Measurements from ENCODE around the gene RUNX2.

RUNX2 gene

DNA sequence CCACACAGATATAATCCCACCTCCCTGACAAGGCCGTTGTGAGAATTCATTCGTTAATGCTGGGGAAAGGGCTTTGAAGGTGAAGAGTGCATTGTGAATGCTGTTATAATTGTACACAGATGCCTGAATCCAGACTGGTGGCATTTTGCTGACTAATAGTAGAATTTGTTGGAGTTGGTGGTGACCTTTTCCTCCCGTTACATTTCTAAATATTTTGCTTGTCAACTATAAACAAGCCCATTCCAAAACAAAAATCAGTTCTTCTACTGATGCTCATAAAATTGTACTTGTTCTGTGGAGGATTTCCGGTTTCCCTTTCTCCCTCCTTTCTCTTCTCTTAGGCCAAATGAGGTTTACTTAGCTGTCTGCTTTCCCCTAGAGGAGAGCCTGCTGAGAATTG, 302.7 kb downstream of the RUNX2 start:
- Histone ChIP-seq H3K4me3 (ENCODE audit: low read length) (no peak overlapping the region), H3K4me1 (ENCODE audit: insufficient read depth, low read length) (no peaks in the 10 kb centered on the region), H3K36me3 (ENCODE audit: insufficient read depth, low read length) (no peaks in the 10 kb centered on the region), H3K9me3 (ENCODE audit: insufficient read depth, low read depth, low read length) (no peaks in the 10 kb centered on the region), H3K27me3 (ENCODE audit: insufficient read depth, low read length) (no peaks in the 10 kb centered on the region), H3K9ac (ENCODE audit: low read depth, low read length) (no peak overlapping the region), H3K27ac (ENCODE audit: low read depth, low read length) (no peak overlapping the region)
- WGBS, result 90% methylated on average over 3 of the region's 4 CpGs

DNA sequence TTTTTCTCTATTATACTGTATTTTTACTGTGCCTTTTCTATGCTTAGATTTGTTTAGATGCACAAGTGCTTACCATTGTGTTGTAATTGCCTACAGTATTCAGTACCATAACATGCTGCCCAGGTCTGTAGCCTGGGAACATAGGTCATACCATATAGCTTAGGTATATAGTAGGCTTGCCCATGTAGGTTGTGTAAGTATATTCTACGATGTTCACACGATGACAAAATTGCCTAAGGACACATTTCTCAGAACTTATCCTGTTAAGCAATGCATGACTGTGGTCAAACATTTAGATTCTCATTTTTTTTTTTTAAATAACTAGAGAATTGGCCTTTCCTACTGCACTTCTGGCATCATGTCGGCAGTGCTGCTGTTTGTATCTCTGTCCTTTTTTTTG, 303.3 kb downstream of the RUNX2 start:
- H3K9me3 ChIP-seq (ENCODE audit: insufficient read depth, low read depth, low read length), result no peaks in the 10 kb centered on the region
- H3K27ac ChIP-seq (ENCODE audit: low read depth, low read length), result no peak overlapping the region
- no peak overlapping the region for H3K4me3 ChIP-seq (ENCODE audit: low read length)
- H3K27me3 ChIP-seq (ENCODE audit: insufficient read depth, low read length), result no peaks in the 10 kb centered on the region
- no peak overlapping the region for H3K9ac ChIP-seq (ENCODE audit: low read depth, low read length)
- WGBS, result 95% methylated on average over 3 of the region's 3 CpGs
- H3K4me1 ChIP-seq (ENCODE audit: insufficient read depth, low read length), result no peaks in the 10 kb centered on the region
- no peaks in the 10 kb centered on the region for H3K36me3 ChIP-seq (ENCODE audit: insufficient read depth, low read length)

- Histone ChIP-seq H3K27ac (ENCODE audit: low read depth, low read length) (no peak overlapping the region), H3K9ac (ENCODE audit: low read depth, low read length) (no peak overlapping the region), H3K4me3 (ENCODE audit: low read length) (no peak overlapping the region), H3K27me3 (ENCODE audit: insufficient read depth, low read length) (no peaks in the 10 kb centered on the region), H3K4me1 (ENCODE audit: insufficient read depth, low read length) (no peaks in the 10 kb centered on the region), H3K9me3 (ENCODE audit: insufficient read depth, low read depth, low read length) (no peaks in the 10 kb centered on the region), H3K36me3 (ENCODE audit: insufficient read depth, low read length) (no peaks in the 10 kb centered on the region)
- WGBS, result 93% methylated on average over 6 of the region's 6 CpGs
Observed at GRCh38 chr6:45633272-45633908, 305.3 kb downstream of the RUNX2 start.

DNA sequence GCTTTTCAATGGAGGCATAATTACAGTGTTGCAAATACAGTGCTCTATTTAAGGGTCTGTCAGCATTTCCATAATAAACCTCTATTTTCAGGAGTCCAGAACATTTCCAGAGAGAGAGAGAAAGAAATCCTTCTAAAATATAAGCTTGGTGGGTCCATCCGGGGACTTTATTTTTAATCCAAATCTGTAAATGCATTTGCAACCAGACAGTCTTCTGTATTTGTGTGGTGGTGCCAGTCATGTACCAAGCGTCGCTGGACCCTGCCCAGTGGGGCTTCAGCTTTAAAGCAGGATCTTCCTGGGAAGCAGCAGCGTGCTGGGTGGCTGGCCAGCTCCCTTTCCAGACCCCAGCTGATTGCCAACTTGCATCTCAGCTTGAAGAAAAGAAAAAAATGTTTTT, 306.1 kb downstream of the RUNX2 start:
- WGBS, result 89% methylated on average over 4 of the region's 4 CpGs
- Histone ChIP-seq H3K27ac (ENCODE audit: low read depth, low read length) (no peak overlapping the region), H3K9me3 (ENCODE audit: insufficient read depth, low read depth, low read length) (no peaks in the 10 kb centered on the region), H3K4me1 (ENCODE audit: insufficient read depth, low read length) (no peaks in the 10 kb centered on the region), H3K9ac (ENCODE audit: low read depth, low read length) (no peak overlapping the region), H3K36me3 (ENCODE audit: insufficient read depth, low read length) (no peaks in the 10 kb centered on the region), H3K4me3 (ENCODE audit: low read length) (no peak overlapping the region), H3K27me3 (ENCODE audit: insufficient read depth, low read length) (no peaks in the 10 kb centered on the region)

GRCh38 chr6:45635284-45635867, 307.2 kb downstream of the RUNX2 start:
- Histone ChIP-seq H3K9me3 (ENCODE audit: insufficient read depth, low read depth, low read length) (no peaks in the 10 kb centered on the region), H3K27ac (ENCODE audit: low read depth, low read length) (no peak overlapping the region), H3K9ac (ENCODE audit: low read depth, low read length) (no peak overlapping the region), H3K27me3 (ENCODE audit: insufficient read depth, low read length) (no peaks in the 10 kb centered on the region), H3K4me1 (ENCODE audit: insufficient read depth, low read length) (no peaks in the 10 kb centered on the region), H3K4me3 (ENCODE audit: low read length) (no peak overlapping the region), H3K36me3 (ENCODE audit: insufficient read depth, low read length) (no peaks in the 10 kb centered on the region)
- 80% methylated on average over 8 of the region's 8 CpGs for WGBS

DNA sequence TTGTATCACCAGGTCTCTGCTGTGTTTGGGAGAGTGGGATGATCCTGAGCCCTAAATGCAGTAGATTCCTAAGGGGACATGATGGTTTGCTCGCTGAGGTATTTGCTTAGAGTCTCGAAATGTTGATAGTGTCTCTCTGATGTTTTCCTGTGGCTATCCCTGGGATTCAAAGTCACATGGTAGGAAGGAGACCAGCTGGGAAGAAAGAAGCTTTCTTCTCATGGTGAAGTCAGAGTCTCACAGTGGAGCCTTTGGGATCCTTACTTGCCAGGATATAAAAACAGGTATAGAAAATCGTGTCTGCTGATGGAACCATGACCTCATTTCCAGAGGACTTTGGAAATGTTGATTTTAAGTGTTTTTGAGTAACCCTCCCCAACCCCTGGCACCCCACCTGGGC, 308.9 kb downstream of the RUNX2 start:
- no peaks in the 10 kb centered on the region for H3K36me3 ChIP-seq (ENCODE audit: insufficient read depth, low read length)
- no peak overlapping the region for H3K9ac ChIP-seq (ENCODE audit: low read depth, low read length)
- no peaks in the 10 kb centered on the region for H3K4me1 ChIP-seq (ENCODE audit: insufficient read depth, low read length)
- 84% methylated on average over 3 of the region's 3 CpGs for WGBS
- H3K4me3 ChIP-seq (ENCODE audit: low read length), result no peak overlapping the region
- no peak overlapping the region for H3K27ac ChIP-seq (ENCODE audit: low read depth, low read length)
- no peaks in the 10 kb centered on the region for H3K27me3 ChIP-seq (ENCODE audit: insufficient read depth, low read length)
- no peaks in the 10 kb centered on the region for H3K9me3 ChIP-seq (ENCODE audit: insufficient read depth, low read depth, low read length)

DNA sequence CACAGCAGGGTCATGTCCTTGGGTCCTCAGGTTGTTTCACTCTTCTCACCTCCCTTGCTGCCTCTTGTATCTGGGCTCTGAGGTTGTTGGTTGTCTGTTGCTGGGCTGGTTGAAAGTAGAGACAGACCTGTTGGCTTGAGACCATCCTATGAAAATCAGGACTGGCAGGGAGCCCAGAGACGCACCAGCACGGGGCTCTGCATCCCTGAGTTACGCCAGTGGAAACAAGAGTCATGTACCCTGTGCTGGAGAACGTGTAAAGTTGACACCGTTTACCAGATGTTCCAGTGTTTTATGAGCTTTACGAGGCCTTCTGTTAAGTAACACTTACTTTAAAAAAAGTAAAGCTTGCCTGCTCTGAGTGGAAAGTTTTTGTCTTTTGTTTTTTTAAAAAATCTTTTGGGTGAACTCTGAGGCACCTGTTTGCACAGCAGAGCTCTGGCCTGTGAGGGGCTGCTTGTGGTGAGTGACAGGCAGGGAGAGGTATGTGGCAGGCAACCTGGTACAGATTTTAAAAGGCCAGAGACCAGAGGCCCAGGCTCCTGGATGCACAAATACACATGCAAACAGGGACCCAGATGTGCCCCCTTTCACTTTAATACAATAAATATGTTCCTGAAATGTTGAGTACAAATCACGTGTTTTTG, 309.6 kb downstream of the RUNX2 start:
- Histone ChIP-seq H3K36me3 (ENCODE audit: insufficient read depth, low read length) (no peaks in the 10 kb centered on the region), H3K4me3 (ENCODE audit: low read length) (no peak overlapping the region), H3K27ac (ENCODE audit: low read depth, low read length) (no peak overlapping the region), H3K27me3 (ENCODE audit: insufficient read depth, low read length) (no peaks in the 10 kb centered on the region), H3K4me1 (ENCODE audit: insufficient read depth, low read length) (no peaks in the 10 kb centered on the region), H3K9me3 (ENCODE audit: insufficient read depth, low read depth, low read length) (no peaks in the 10 kb centered on the region), H3K9ac (ENCODE audit: low read depth, low read length) (no peak overlapping the region)
- WGBS, result 96% methylated on average over 6 of the region's 7 CpGs

DNA sequence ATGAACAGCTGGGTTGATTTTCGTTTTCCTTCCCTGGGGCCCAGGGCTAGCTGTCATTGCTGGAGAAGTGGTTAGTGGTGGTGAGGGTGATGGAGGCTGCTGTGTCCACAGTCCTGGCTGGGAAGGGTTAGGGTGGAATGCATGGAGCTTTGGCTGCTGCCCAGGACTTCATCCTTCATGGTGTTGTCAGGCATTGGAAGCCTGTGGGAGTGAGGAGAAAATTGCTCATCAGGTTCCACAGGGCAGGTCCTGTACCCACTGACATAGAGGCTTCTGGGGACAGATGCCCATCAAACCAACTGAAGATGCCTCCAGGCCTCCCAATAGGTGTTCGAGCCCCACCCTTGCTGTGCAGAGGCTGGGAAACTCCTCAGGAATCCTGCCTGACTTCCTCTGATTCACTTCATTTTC, 312.0 kb downstream of the RUNX2 start:
- no peaks in the 10 kb centered on the region for H3K27me3 ChIP-seq (ENCODE audit: insufficient read depth, low read length)
- no peak overlapping the region for H3K27ac ChIP-seq (ENCODE audit: low read depth, low read length)
- WGBS, result 83% methylated on average over 2 of the region's 2 CpGs
- peaks cover 3% of the 10 kb centered on the region; the same call in 1 of the 2 replicates for H3K9me3 ChIP-seq (ENCODE audit: insufficient read depth, low read depth, low read length)
- no peak overlapping the region for H3K9ac ChIP-seq (ENCODE audit: low read depth, low read length)
- H3K4me3 ChIP-seq (ENCODE audit: low read length), result no peak overlapping the region
- H3K4me1 ChIP-seq (ENCODE audit: insufficient read depth, low read length), result peaks cover 2% of the 10 kb centered on the region; the same call in 1 of the 2 replicates
- no peaks in the 10 kb centered on the region for H3K36me3 ChIP-seq (ENCODE audit: insufficient read depth, low read length)

GRCh38 chr6:45640811-45641210, 312.7 kb downstream of the RUNX2 start:
- no peak overlapping the region for H3K9ac ChIP-seq (ENCODE audit: low read depth, low read length)
- 94% methylated on average over 13 of the region's 13 CpGs for WGBS
- H3K27ac ChIP-seq (ENCODE audit: low read depth, low read length), result no peak overlapping the region
- H3K4me3 ChIP-seq (ENCODE audit: low read length), result no peak overlapping the region
- H3K36me3 ChIP-seq (ENCODE audit: insufficient read depth, low read length), result no peaks in the 10 kb centered on the region
- H3K4me1 ChIP-seq (ENCODE audit: insufficient read depth, low read length), result peaks cover 6% of the 10 kb centered on the region; the same call in 1 of the 2 replicates
- no peaks in the 10 kb centered on the region for H3K27me3 ChIP-seq (ENCODE audit: insufficient read depth, low read length)
- H3K9me3 ChIP-seq (ENCODE audit: insufficient read depth, low read depth, low read length), result peaks cover 3% of the 10 kb centered on the region; the same call in 1 of the 2 replicates

- H3K4me1 ChIP-seq (ENCODE audit: insufficient read depth, low read length), result peaks cover 6% of the 10 kb centered on the region; the same call in 1 of the 2 replicates
- 94% methylated on average over 19 of the region's 20 CpGs for WGBS
- no peaks in the 10 kb centered on the region for H3K36me3 ChIP-seq (ENCODE audit: insufficient read depth, low read length)
- no peak overlapping the region for H3K4me3 ChIP-seq (ENCODE audit: low read length)
- peaks cover 3% of the 10 kb centered on the region; the same call in 1 of the 2 replicates for H3K9me3 ChIP-seq (ENCODE audit: insufficient read depth, low read depth, low read length)
- H3K27ac ChIP-seq (ENCODE audit: low read depth, low read length), result no peak overlapping the region
- no peak overlapping the region for H3K9ac ChIP-seq (ENCODE audit: low read depth, low read length)
- H3K27me3 ChIP-seq (ENCODE audit: insufficient read depth, low read length), result no peaks in the 10 kb centered on the region
Observed at GRCh38 chr6:45642331-45643125, 314.4 kb downstream of the RUNX2 start.

GRCh38 chr6:45643126-45643525, 315.0 kb downstream of the RUNX2 start:
- WGBS, result 83% methylated on average over 3 of the region's 3 CpGs

More at GRCh38 chr6:45643126-45643525, 315.0 kb downstream of the RUNX2 start:
- Histone ChIP-seq H3K9me3 (ENCODE audit: insufficient read depth, low read depth, low read length) (peaks cover 3% of the 10 kb centered on the region; the same call in 1 of the 2 replicates), H3K4me1 (ENCODE audit: insufficient read depth, low read length) (peaks cover 6% of the 10 kb centered on the region; the same call in 1 of the 2 replicates), H3K36me3 (ENCODE audit: insufficient read depth, low read length) (no peaks in the 10 kb centered on the region), H3K9ac (ENCODE audit: low read depth, low read length) (no peak overlapping the region), H3K27ac (ENCODE audit: low read depth, low read length) (no peak overlapping the region), H3K27me3 (ENCODE audit: insufficient read depth, low read length) (no peaks in the 10 kb centered on the region), H3K4me3 (ENCODE audit: low read length) (no peak overlapping the region)

Measured in HUES64 (cell line).